HepG2 (cell line): ENCODE measurements around the gene MYRIP. TPM values are rescaled to one million over a fixed set of nuclear protein-coding genes. Genes with fewer than 3 reads are reported as not detected.

Source experiments
- ATAC-seq: fragments of 200-7000 bp; cut with Tn5 transposase; 3 replicates; pipeline ENCODE4 v1.9.1; 2020; ENCODE audit warnings: mild to moderate bottlenecking, moderate library complexity
- BruUV-seq: library from RNA; stranded (reverse); fragments of 400-500 nt; replicated peaks from 2 replicates; lab custom pipeline; 2021; lab: Mats Ljungman, UMichigan
- CTCF ChIA-PET: fragments of 300-600 bp; formaldehyde crosslinking; extraction: SDS; loops from one replicate; lab custom pipeline; 2021; ENCODE audit warnings: low total read pairs, inconsistent platforms, low intra/inter-chr PET ratio; lab: Yijun Ruan, JAX
- POLR2A ChIA-PET: fragments of 350-600 bp; sonication (Branson Sonifier 250); formaldehyde crosslinking; loops from one replicate; lab custom pipeline; 2020; ENCODE audit warnings: antibody characterized with exemption, inconsistent platforms; lab: Yijun Ruan, JAX
- DNase-seq: peaks from one replicate; pipeline ENCODE4 v3.0.0-alpha.2; 2015; ENCODE audit warnings: low spot score
- FAIRE-seq: peaks from 3 replicates; lab custom pipeline; 2011; peaks lifted over from hg19 to GRCh38; lab: Jason Lieb, UNC
- H2AFZ ChIP-seq: one replicate; pipeline ENCODE4 v1.6.1; 2011; ENCODE audit warnings: low read length, inconsistent platforms
- H3K27ac ChIP-seq: fragments of 300-600 bp; 3 replicates; pipeline ENCODE4 v1.8.0; 2011; ENCODE audit warnings: mixed run types, mild to moderate bottlenecking, mixed read lengths, low read length, inconsistent platforms; ENCODE audit not compliant: insufficient read depth; ENCODE audit errors: extremely low read length
- H3K27me3 ChIP-seq, 2 experiments: fragments of 200-600 bp in 1 of 2; 2 replicates in 1 of 2; 3 replicates in 1 of 2; pipeline versions ENCODE4 v1.6.0 to v1.8.0; 2011; ENCODE audit warnings: low read length in 2 of 2, mild to moderate bottlenecking in 2 of 2, moderate library complexity in 2 of 2, inconsistent platforms in 1 of 2; ENCODE audit not compliant: insufficient read depth in 2 of 2, control insufficient read depth in 1 of 2
- H3K36me3 ChIP-seq, 2 experiments: fragments of 200-600 bp in 1 of 2; replicated peaks in 1 of 2; 2 replicates in 1 of 2; 3 replicates in 1 of 2; pipeline versions ENCODE4 v1.5.1 to v1.8.0; 2011; ENCODE audit warnings: low read length in 2 of 2, inconsistent platforms in 1 of 2; ENCODE audit not compliant: insufficient read depth in 2 of 2, control insufficient read depth in 1 of 2
- H3K4me1 ChIP-seq: 2 replicates; pipeline ENCODE4 v1.5.1; 2012; ENCODE audit warnings: low read length, inconsistent platforms; ENCODE audit not compliant: insufficient read depth
- H3K4me2 ChIP-seq: 2 replicates; pipeline ENCODE4 v1.6.0; 2011; ENCODE audit warnings: low read depth, low read length, inconsistent platforms
- H3K4me3 ChIP-seq, 3 experiments: fragments of 200-600 bp in 1 of 3; sonication (generic), shearing (Covaris generic) in 1 of 3; replicated peaks in 1 of 3; 2 replicates each; pipeline ENCODE4 v1.5.1; 2011 to 2016; ENCODE audit warnings: low read length in 3 of 3, inconsistent platforms in 2 of 3, low read depth in 2 of 3, mild to moderate bottlenecking in 2 of 3, control low read depth in 1 of 3, mixed read lengths in 1 of 3; ENCODE audit not compliant: insufficient read depth in 1 of 3
- H3K79me2 ChIP-seq: one replicate; pipeline ENCODE4 v1.6.1; 2011; ENCODE audit warnings: low read length, inconsistent platforms; ENCODE audit not compliant: insufficient read depth
- H3K9ac ChIP-seq: 2 replicates; pipeline ENCODE4 v1.6.0; 2011; ENCODE audit warnings: mild to moderate bottlenecking, low read depth, low read length, inconsistent platforms; ENCODE audit not compliant: insufficient read depth
- H3K9me3 ChIP-seq: 2 replicates; pipeline ENCODE4 v1.5.1; 2012; ENCODE audit warnings: mild to moderate bottlenecking, low read length
- H4K20me1 ChIP-seq: 2 replicates; pipeline ENCODE4 v1.6.0; 2011; ENCODE audit warnings: inconsistent platforms, mild to moderate bottlenecking, low read length, moderate library complexity; ENCODE audit not compliant: insufficient read depth
- AHR ChIP-seq: IDR thresholded peaks from 2 replicates; pipeline ENCODE4 v1.6.1; 2018; ENCODE audit warnings: missing genetic modification reagents, missing compliant biosample characterization
- MAFF ChIP-seq: IDR thresholded peaks from 2 replicates; pipeline ENCODE4 v1.6.1; 2011; ENCODE audit warnings: low read depth, low read length, improper control_type of control experiment
- MAFK ChIP-seq, 2 experiments: IDR thresholded peaks in 1 of 2; conservative IDR thresholded peaks in 1 of 2; 2 replicates each; pipeline ENCODE4 v1.6.1; 2011; ENCODE audit warnings: improper control_type of control experiment in 2 of 2, low read length in 2 of 2
- MTF2 ChIP-seq: sonication (generic); formaldehyde crosslinking; IDR thresholded peaks from 2 replicates; pipeline ENCODE4 v1.5.0; 2020; ENCODE audit warnings: missing genetic modification reagents, borderline replicate concordance
- PHB2 ChIP-seq: fragments of 450-650 bp; IDR thresholded peaks from 2 replicates; pipeline ENCODE4 v1.6.1; 2018; ENCODE audit not compliant: partially characterized antibody
- PPARG ChIP-seq: conservative IDR thresholded peaks from 2 replicates; pipeline ENCODE4 v1.6.1; 2016; ENCODE audit warnings: missing biosample characterization, missing genetic modification reagents
- RXRB ChIP-seq: IDR thresholded peaks from 2 replicates; pipeline ENCODE4 v1.6.1; 2016; ENCODE audit warnings: borderline replicate concordance, missing genetic modification reagents, missing compliant biosample characterization
- TOE1 ChIP-seq: sonication (generic); formaldehyde crosslinking; IDR thresholded peaks from 2 replicates; pipeline ENCODE4 v1.4.0; 2020; ENCODE audit warnings: mild to moderate bottlenecking, missing genetic modification reagents
- ZBTB21 ChIP-seq: sonication (generic); formaldehyde crosslinking; IDR thresholded peaks from 2 replicates; pipeline ENCODE4 v1.4.0; 2020; ENCODE audit warnings: missing genetic modification reagents
- ZKSCAN5 ChIP-seq: sonication (generic); formaldehyde crosslinking; IDR thresholded peaks from 2 replicates; pipeline ENCODE4 v1.5.1; 2020; ENCODE audit warnings: mild to moderate bottlenecking, missing genetic modification reagents
- ZNF232 ChIP-seq: sonication (generic); formaldehyde crosslinking; IDR thresholded peaks from 2 replicates; pipeline ENCODE4 v1.4.0; 2020; ENCODE audit warnings: missing genetic modification reagents, borderline replicate concordance
- ZNF556 ChIP-seq: sonication (generic); formaldehyde crosslinking; IDR thresholded peaks from 2 replicates; pipeline ENCODE4 v1.4.0; 2020; ENCODE audit warnings: mild to moderate bottlenecking, missing genetic modification reagents, borderline replicate concordance
- ZNF75D ChIP-seq: sonication (generic); formaldehyde crosslinking; IDR thresholded peaks from 2 replicates; pipeline ENCODE4 v1.8.1; 2023; ENCODE audit warnings: missing genetic modification reagents, mild to moderate bottlenecking, borderline replicate concordance
- ZSCAN9 ChIP-seq: IDR thresholded peaks from 2 replicates; pipeline ENCODE4 v1.6.1; 2016; ENCODE audit warnings: borderline replicate concordance
- in situ Hi-C: cut with HindIII; loops from 2 replicates; pipeline ENCODE4 v1.10.0; 2017; ENCODE audit warnings: low pct_unique_long_range_greater_than_20kb; ENCODE audit not compliant: extremely low pct_ligation_motif_present
- intact Hi-C: fragments of 100-400 bp; cut with micrococcal nuclease; formaldehyde crosslinking; loops from one replicate; pipeline ENCODE4 v1.10.0; 2022; ENCODE audit not compliant: unreplicated experiment
- polyA plus RNA-seq, 8 experiments: library from polyadenylated mRNA; depleted of rRNA in 3 of 8; stranded (reverse) in 7 of 8; unstranded in 1 of 8; fragments of >200 nt; fragmentation: Illumina TruSeq in 4 of 8; extraction: Trizol in 4 of 8; gene quantifications; 2 replicates each; pipeline versions ENCODE4 v1.2.1 to v1.2.3, GENCODE V29; 2011 to 2016; ENCODE audit warnings: low read depth in 4 of 8, missing spikeins in 1 of 8, mixed read lengths in 1 of 8; ENCODE audit not compliant: insufficient read depth in 1 of 8
- total RNA-seq, 5 experiments: library from RNA; depleted of rRNA; stranded (reverse); fragments of >200 nt; fragmentation: Illumina TruSeq; extraction: Trizol; gene quantifications; 2 replicates each; pipeline ENCODE4 v1.2.3, GENCODE V29; 2016; ENCODE audit warnings: low read depth in 1 of 5
- TF ChIP-seq, protein P1 (sequence below): sonication (generic); formaldehyde crosslinking; IDR thresholded peaks from 2 replicates; pipeline ENCODE4 v1.8.1; 2023; ENCODE audit warnings: mild to moderate bottlenecking, moderate library complexity, missing genetic modification reagents
- TF ChIP-seq, protein P2 (sequence below): sonication (generic); formaldehyde crosslinking; conservative IDR thresholded peaks from 2 replicates; pipeline ENCODE4 v1.8.0; 2022; ENCODE audit warnings: missing genetic modification reagents

Gene MYRIP
- total and polyA plus RNA-seq, 2 of the 13 experiments (the other 11 are each of a cell fraction or from before 2014, with no cell fraction given): 0.64 to 0.84 TPM

GRCh38 chr3:39762537-39763070 is 46.8 kb upstream of the MYRIP start (continued):
- TF ChIP-seq ZSCAN9 (CRISPR knock-in tag): no peak
- no peak for TF ChIP-seq AHR (CRISPR knock-in tag)
- TF ChIP-seq, all 625 proteins: peak for 0

DNA sequence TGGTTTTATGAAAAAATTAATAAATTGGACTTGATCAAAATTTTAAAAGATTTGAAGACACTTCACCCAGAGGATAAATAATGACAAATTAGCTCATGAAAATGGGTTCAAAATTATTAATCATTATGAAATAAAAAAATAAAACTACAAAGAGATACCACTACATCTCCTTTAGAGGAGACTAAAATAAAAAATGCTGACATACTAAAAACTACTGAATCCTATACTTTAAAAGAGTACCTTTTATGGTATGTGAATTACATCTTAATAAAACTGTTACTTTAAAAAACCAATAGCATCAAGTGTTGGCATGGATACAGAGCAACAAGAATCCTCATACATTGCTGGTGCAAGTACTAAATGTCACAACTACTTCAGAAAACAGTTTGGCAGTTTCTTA is 46.0 kb upstream of the MYRIP start:
- in situ Hi-C loops: no loop called here
- Histone ChIP-seq H3K4me2 (no peak overlapping the region), H2AFZ (no peak overlapping the region), H3K79me2 (no peaks in the 10 kb centered on the region), H3K27ac (no peak overlapping the region), H3K4me1 (no peaks in the 10 kb centered on the region), H3K9ac (no peak overlapping the region), H3K27me3 (0 out of 5 replicates have a peak, but pooled peaks cover 0 to 2% of the 10 kb centered on the region in 2 experiments), H3K4me3 (no peak overlapping the region), H3K36me3 (no peaks in the 10 kb centered on the region), H3K9me3 (no peaks in the 10 kb centered on the region), H4K20me1 (no peaks in the 10 kb centered on the region)
- FAIRE-seq: no peak
- TF ChIP-seq, protein P1, sequence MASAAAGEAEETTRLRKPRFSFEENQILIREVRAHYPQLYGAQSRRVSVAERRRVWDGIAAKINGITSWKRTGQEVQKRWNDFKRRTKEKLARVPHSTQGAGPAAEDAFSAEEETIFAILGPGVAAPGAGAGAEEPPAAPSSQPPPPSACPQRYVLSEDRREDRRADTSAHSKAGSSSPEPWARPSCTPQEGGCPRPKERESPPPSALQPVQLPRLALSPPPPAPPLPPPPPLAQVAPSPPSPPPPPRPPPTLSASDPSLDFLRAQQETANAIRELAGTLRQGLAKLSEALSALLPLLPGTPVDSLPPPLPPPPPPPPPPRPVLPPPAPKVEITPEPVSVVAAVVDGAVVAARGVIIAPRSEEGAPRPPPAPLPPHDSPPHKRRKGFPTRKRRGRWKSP: no peak
- peak; percentile 57; the same call in 1 of the 2 replicates for TF ChIP-seq MAFF
- TF ChIP-seq MAFK (conservative IDR thresholded peaks at IDR 0.05 in 1 of 2, IDR thresholded peaks at IDR 0.05 in 1 of 2; ENCODE audit: low read length in 2 of 2): peak; percentile 62 to 83
- CTCF ChIA-PET: no interaction called here
- no TSS peak for BruUV-seq
- POLR2A ChIA-PET: no interaction called here
- DNase-seq: no peak
- no peak for ATAC-seq
- intact Hi-C loops: no loop called here

DNA sequence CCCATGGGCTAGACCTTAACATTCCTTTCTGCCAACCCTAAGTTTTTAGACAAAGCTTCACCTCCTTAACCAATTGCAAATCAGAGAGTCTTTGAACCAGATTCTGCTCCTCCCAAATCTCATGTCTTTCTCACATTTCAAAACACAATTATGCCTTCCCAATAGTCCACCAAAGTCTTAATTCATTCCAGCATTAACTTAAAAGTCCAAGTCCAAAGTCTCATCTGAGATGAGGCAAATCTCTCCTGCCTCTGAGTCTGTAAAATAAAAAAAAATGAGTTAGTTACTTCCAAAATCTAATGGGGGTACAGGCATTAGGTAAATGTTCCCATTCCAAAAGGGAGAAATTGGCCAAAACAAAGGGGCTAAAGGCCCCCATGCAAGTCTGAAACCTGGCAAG is 43.8 kb upstream of the MYRIP start:
- H3K27ac ChIP-seq: no peak overlapping the region
- no TSS peak for BruUV-seq
- H3K4me1 ChIP-seq: no peaks in the 10 kb centered on the region
- no peaks in the 10 kb centered on the region for H3K9me3 ChIP-seq
- no peak overlapping the region for H2AFZ ChIP-seq
- intact Hi-C loops (no loop called here), in situ Hi-C loops (no loop called here)
- FAIRE-seq (no peak), DNase-seq (no peak), ATAC-seq (no peak)
- no peak overlapping the region for H3K4me3 ChIP-seq
- 0 out of 5 replicates have a peak, but pooled peaks cover 0 to 2% of the 10 kb centered on the region in 2 experiments for H3K27me3 ChIP-seq
- H3K79me2 ChIP-seq: no peaks in the 10 kb centered on the region
- no peak overlapping the region for H3K9ac ChIP-seq
- CTCF ChIA-PET: no interaction called here
- H4K20me1 ChIP-seq: no peaks in the 10 kb centered on the region
- H3K36me3 ChIP-seq: no peaks in the 10 kb centered on the region
- H3K4me2 ChIP-seq: no peak overlapping the region
- POLR2A ChIA-PET: no interaction called here
- TF ChIP-seq ZNF556 (no peak), ZNF75D (CRISPR knock-in tag) (no peak), ZNF232 (no peak), MTF2 (CRISPR knock-in tag) (no peak), RXRB (CRISPR knock-in tag) (no peak), PPARG (CRISPR knock-in tag) (no peak), ZKSCAN5 (no peak), PHB2 (no peak), ZBTB21 (no peak), TOE1 (no peak)
- TF ChIP-seq, protein P2, sequence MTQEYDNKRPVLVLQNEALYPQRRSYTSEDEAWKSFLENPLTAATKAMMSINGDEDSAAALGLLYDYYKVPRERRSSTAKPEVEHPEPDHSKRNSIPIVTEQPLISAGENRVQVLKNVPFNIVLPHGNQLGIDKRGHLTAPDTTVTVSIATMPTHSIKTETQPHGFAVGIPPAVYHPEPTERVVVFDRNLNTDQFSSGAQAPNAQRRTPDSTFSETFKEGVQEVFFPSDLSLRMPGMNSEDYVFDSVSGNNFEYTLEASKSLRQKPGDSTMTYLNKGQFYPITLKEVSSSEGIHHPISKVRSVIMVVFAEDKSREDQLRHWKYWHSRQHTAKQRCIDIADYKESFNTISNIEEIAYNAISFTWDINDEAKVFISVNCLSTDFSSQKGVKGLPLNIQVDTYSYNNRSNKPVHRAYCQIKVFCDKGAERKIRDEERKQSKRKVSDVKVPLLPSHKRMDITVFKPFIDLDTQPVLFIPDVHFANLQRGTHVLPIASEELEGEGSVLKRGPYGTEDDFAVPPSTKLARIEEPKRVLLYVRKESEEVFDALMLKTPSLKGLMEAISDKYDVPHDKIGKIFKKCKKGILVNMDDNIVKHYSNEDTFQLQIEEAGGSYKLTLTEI (CRISPR knock-in tag): no peak
